WTC11 (cell line): ENCODE measurements around the gene ARHGAP18. TPM values are rescaled to one million over a fixed set of nuclear protein-coding genes. Genes with fewer than 3 reads are reported as not detected.

Source experiments
- ATAC-seq: fragments of 200-7000 bp; cut with Tn5 transposase; 2 replicates; pipeline ENCODE4 v1.10.0; 2021; ENCODE audit warnings: mild to moderate bottlenecking, moderate library complexity
- CTCF ChIA-PET: fragments of 300-600 bp; sonication (Branson Sonifier 250); formaldehyde crosslinking; loops from one replicate; lab custom pipeline; 2021; ENCODE audit warnings: antibody characterized with exemption; lab: Charles Lee
- POLR2A ChIA-PET: fragments of 350-600 bp; sonication (Branson Sonifier 250); formaldehyde crosslinking; loops from one replicate; lab custom pipeline; 2021; ENCODE audit warnings: antibody characterized with exemption; lab: Charles Lee
- DNase-seq: peaks from one replicate; pipeline ENCODE4 v3.0.0; 2021; ENCODE audit warnings: low spot score
- H3K27ac Mint-ChIP-seq: 2 replicates; pipeline ENCODE4 v1.8.0; 2021; ENCODE audit warnings: mixed read lengths
- H3K27me3 Mint-ChIP-seq: 2 replicates; pipeline ENCODE4 v1.8.0; 2021; ENCODE audit warnings: low read depth, mild to moderate bottlenecking, moderate library complexity, mixed read lengths
- H3K36me3 Mint-ChIP-seq: 2 replicates; pipeline ENCODE4 v1.8.0; 2021; ENCODE audit warnings: mixed read lengths
- H3K4me1 Mint-ChIP-seq: 2 replicates; pipeline ENCODE4 v1.8.0; 2022; ENCODE audit warnings: mixed read lengths
- H3K4me3 Mint-ChIP-seq: 2 replicates; pipeline ENCODE4 v1.8.0; 2021; ENCODE audit warnings: mild to moderate bottlenecking, moderate library complexity, mixed read lengths
- H3K9me3 Mint-ChIP-seq: 2 replicates; pipeline ENCODE4 v1.8.0; 2021; ENCODE audit warnings: mixed read lengths
- ESRRA ChIP-seq: sonication (generic); formaldehyde crosslinking; IDR thresholded peaks from 2 replicates; pipeline ENCODE4 v1.8.1; 2022; ENCODE audit warnings: mild to moderate bottlenecking, missing genetic modification reagents, borderline replicate concordance
- JUN ChIP-seq: sonication (generic); formaldehyde crosslinking; IDR thresholded peaks from 2 replicates; pipeline ENCODE4 v1.8.0; 2023; ENCODE audit warnings: mild to moderate bottlenecking, missing genetic modification reagents
- KAT7 ChIP-seq: sonication (generic); formaldehyde crosslinking; IDR thresholded peaks from 2 replicates; pipeline ENCODE4 v1.8.1; 2023; ENCODE audit warnings: missing genetic modification reagents, mild to moderate bottlenecking, borderline replicate concordance
- NFE2L1 ChIP-seq: sonication (generic); formaldehyde crosslinking; IDR thresholded peaks from 2 replicates; pipeline ENCODE4 v1.8.1; 2023; ENCODE audit warnings: missing genetic modification reagents
- NR2C2 ChIP-seq: sonication (generic); formaldehyde crosslinking; IDR thresholded peaks from 2 replicates; pipeline ENCODE4 v1.8.0; 2022; ENCODE audit warnings: mild to moderate bottlenecking, missing genetic modification reagents
- PRRX2 ChIP-seq: fragments of 250-450 bp; sonication (Bioruptor Pico); IDR thresholded peaks from 2 replicates; pipeline ENCODE4 v1.8.0; 2021; ENCODE audit warnings: mild to moderate bottlenecking
- SMAD4 ChIP-seq: sonication (generic); formaldehyde crosslinking; IDR thresholded peaks from 2 replicates; pipeline ENCODE4 v1.8.0; 2022; ENCODE audit warnings: mild to moderate bottlenecking, missing genetic modification reagents
- SP1 ChIP-seq: sonication (generic); formaldehyde crosslinking; conservative IDR thresholded peaks from 2 replicates; pipeline ENCODE4 v1.8.1; 2022; ENCODE audit warnings: missing genetic modification reagents
- TEAD1 ChIP-seq: sonication (generic); formaldehyde crosslinking; IDR thresholded peaks from 2 replicates; pipeline ENCODE4 v1.8.0; 2022; ENCODE audit warnings: mild to moderate bottlenecking, missing genetic modification reagents
- TEAD4 ChIP-seq: sonication (generic); formaldehyde crosslinking; IDR thresholded peaks from 2 replicates; pipeline ENCODE4 v1.8.0; 2022; ENCODE audit warnings: mild to moderate bottlenecking, missing genetic modification reagents
- ZBTB21 ChIP-seq: sonication (generic); formaldehyde crosslinking; IDR thresholded peaks from 2 replicates; pipeline ENCODE4 v1.8.1; 2023; ENCODE audit warnings: mild to moderate bottlenecking, missing genetic modification reagents, borderline replicate concordance
- ZNF121 ChIP-seq: sonication (generic); formaldehyde crosslinking; IDR thresholded peaks from 2 replicates; pipeline ENCODE4 v1.8.0; 2023; ENCODE audit warnings: missing genetic modification reagents
- ZNF232 ChIP-seq: sonication (generic); formaldehyde crosslinking; IDR thresholded peaks from 2 replicates; pipeline ENCODE4 v1.8.0; 2022; ENCODE audit warnings: mild to moderate bottlenecking, missing genetic modification reagents
- total RNA-seq: library from RNA; stranded (reverse); gene quantifications from 3 replicates; pipeline ENCODE4 v1.2.3, GENCODE V29; 2021
- TF ChIP-seq, protein P1 (sequence below): sonication (generic); formaldehyde crosslinking; conservative IDR thresholded peaks from 2 replicates; pipeline ENCODE4 v1.8.1; 2023; ENCODE audit warnings: mild to moderate bottlenecking, low read depth, missing genetic modification reagents, moderate library complexity
- TF ChIP-seq, protein P2 (sequence below): fragments of 250-450 bp; sonication (Bioruptor Pico); IDR thresholded peaks from 2 replicates; pipeline ENCODE4 v1.9.0; 2021; ENCODE audit warnings: moderate library complexity, mild to moderate bottlenecking, inconsistent platforms, borderline replicate concordance
- TF ChIP-seq, protein P3 (sequence below): sonication (generic); formaldehyde crosslinking; conservative IDR thresholded peaks from 2 replicates; pipeline ENCODE4 v1.8.1; 2022; ENCODE audit warnings: mild to moderate bottlenecking, missing genetic modification reagents
- TF ChIP-seq, protein P4 (sequence below): sonication (generic); formaldehyde crosslinking; IDR thresholded peaks from 2 replicates; pipeline ENCODE4 v1.8.1; 2023; ENCODE audit warnings: mild to moderate bottlenecking, missing genetic modification reagents, moderate library complexity
- TF ChIP-seq, protein P5 (sequence below): sonication (generic); formaldehyde crosslinking; IDR thresholded peaks from 2 replicates; pipeline ENCODE4 v1.8.0; 2022; ENCODE audit warnings: missing genetic modification reagents
- TF ChIP-seq, protein P6 (sequence below): sonication (generic); formaldehyde crosslinking; IDR thresholded peaks from 2 replicates; pipeline ENCODE4 v1.8.1; 2022; ENCODE audit warnings: mild to moderate bottlenecking, missing genetic modification reagents, moderate library complexity, borderline replicate concordance
- TF ChIP-seq, protein P7 (sequence below): sonication (generic); formaldehyde crosslinking; IDR thresholded peaks from 2 replicates; pipeline ENCODE4 v1.8.1; 2022; ENCODE audit warnings: low read depth, mild to moderate bottlenecking, moderate library complexity, missing genetic modification reagents, borderline replicate concordance
- TF ChIP-seq, protein P8 (sequence below): sonication (generic); formaldehyde crosslinking; IDR thresholded peaks from 2 replicates; pipeline ENCODE4 v1.8.0; 2023; ENCODE audit warnings: missing genetic modification reagents

ARHGAP18 gene
- total RNA-seq, 1 experiment from 2014 or later: 4.6 TPM

DNA sequence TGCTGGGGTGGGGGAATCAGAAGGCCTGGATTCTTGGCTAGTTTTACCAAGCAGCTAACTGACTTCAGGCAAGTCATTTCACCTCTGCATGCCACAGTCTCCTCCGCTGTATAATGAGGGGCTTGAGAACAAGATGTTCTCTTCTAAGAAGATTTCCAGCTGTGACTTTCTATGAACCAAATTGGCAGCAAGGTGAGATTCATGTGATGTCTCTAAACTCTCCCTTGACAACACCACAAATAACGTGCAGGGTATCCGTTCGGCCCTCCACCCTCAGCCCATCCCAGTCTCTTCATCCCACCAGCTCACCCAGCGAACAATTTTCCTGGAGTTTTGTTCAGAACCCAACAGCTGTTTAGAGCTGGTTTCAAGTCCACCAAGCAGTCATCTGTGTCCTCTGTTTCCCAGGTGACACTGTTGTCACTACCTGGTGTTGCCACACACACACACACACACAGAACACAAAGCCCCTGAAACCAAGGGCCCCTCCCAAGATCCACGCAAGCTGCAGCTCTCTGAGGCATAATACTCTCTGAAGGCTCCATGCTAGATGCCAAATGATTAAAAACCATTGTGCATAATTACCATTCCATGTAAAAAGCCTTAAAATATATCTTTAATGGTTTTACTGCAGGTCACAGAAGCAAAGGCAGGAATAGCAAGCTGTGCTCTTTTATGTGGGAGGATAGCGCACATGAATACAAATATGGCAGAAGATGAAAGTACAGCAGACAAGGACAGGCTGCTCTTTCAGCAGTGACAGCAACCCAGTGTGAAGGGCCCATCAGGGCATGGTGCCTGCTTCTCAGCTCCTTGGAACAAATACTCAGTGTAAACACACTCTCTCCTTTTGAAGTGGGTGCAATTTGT lies 48.2 kb downstream of the ARHGAP18 start (continued):
- TF ChIP-seq NFE2L1 (CRISPR knock-in tag) (no peak), PRRX2 (CRISPR knock-in tag) (no peak), ZNF232 (CRISPR knock-in tag) (no peak), ZBTB21 (CRISPR knock-in tag) (no peak), ZNF121 (CRISPR knock-in tag) (no peak)
- TF ChIP-seq, protein P1, sequence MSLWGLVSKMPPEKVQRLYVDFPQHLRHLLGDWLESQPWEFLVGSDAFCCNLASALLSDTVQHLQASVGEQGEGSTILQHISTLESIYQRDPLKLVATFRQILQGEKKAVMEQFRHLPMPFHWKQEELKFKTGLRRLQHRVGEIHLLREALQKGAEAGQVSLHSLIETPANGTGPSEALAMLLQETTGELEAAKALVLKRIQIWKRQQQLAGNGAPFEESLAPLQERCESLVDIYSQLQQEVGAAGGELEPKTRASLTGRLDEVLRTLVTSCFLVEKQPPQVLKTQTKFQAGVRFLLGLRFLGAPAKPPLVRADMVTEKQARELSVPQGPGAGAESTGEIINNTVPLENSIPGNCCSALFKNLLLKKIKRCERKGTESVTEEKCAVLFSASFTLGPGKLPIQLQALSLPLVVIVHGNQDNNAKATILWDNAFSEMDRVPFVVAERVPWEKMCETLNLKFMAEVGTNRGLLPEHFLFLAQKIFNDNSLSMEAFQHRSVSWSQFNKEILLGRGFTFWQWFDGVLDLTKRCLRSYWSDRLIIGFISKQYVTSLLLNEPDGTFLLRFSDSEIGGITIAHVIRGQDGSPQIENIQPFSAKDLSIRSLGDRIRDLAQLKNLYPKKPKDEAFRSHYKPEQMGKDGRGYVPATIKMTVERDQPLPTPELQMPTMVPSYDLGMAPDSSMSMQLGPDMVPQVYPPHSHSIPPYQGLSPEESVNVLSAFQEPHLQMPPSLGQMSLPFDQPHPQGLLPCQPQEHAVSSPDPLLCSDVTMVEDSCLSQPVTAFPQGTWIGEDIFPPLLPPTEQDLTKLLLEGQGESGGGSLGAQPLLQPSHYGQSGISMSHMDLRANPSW (CRISPR knock-in tag): no peak
- TF ChIP-seq, protein P2, sequence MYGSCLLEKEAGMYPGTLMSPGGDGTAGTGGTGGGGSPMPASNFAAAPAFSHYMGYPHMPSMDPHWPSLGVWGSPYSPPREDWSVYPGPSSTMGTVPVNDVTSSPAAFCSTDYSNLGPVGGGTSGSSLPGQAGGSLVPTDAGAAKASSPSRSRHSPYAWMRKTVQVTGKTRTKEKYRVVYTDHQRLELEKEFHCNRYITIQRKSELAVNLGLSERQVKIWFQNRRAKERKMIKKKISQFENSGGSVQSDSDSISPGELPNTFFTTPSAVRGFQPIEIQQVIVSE (CRISPR knock-in tag): no peak

DNA sequence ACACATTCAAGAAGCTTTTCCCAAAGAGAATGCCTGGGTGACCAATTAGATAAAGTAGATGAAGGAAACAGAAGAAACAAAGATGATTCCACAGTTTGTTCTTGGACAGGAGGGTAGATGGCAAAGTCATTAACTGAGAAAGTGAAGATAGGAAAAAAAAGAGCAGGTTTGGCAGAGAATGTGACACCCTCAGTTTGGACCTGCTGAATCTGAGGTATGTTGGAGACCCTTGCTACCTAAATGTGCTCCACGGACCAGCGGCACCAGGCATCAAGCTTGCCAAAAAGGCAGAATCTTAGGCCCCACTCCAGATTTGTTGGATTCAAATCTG lies 49.7 kb downstream of the ARHGAP18 start:
- peaks cover 28% of the 10 kb centered on the region for H3K4me1 Mint-ChIP-seq
- no peak for DNase-seq
- ChIA-PET POLR2A (no interaction called here), CTCF (interaction anchor here (0.9 kb wide), 1 partner anchor 115 kb away, joined by 3 read pairs; no protein-coding TSS in a partner anchor)
- H3K27ac Mint-ChIP-seq: peak overlapping the region; percentile 7; the same call in 1 of the 2 replicates
- H3K36me3 Mint-ChIP-seq: no peaks in the 10 kb centered on the region
- H3K4me3 Mint-ChIP-seq: no peak overlapping the region
- ATAC-seq: no peak
- H3K27me3 Mint-ChIP-seq: no peaks in the 10 kb centered on the region
- TF ChIP-seq, protein P3, sequence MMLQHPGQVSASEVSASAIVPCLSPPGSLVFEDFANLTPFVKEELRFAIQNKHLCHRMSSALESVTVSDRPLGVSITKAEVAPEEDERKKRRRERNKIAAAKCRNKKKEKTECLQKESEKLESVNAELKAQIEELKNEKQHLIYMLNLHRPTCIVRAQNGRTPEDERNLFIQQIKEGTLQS (CRISPR knock-in tag): no peak
- TF ChIP-seq, protein P4, sequence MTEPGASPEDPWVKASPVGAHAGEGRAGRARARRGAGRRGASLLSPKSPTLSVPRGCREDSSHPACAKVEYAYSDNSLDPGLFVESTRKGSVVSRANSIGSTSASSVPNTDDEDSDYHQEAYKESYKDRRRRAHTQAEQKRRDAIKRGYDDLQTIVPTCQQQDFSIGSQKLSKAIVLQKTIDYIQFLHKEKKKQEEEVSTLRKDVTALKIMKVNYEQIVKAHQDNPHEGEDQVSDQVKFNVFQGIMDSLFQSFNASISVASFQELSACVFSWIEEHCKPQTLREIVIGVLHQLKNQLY (CRISPR knock-in tag): no peak
- TF ChIP-seq KAT7 (CRISPR knock-in tag): no peak
- TF ChIP-seq JUN: no peak
- no peak for TF ChIP-seq TEAD4 (CRISPR knock-in tag)
- TF ChIP-seq ESRRA (CRISPR knock-in tag): no peak
- no peak for TF ChIP-seq PRRX2 (CRISPR knock-in tag)
- no peak for TF ChIP-seq TEAD1 (CRISPR knock-in tag)
- TF ChIP-seq, protein P5, sequence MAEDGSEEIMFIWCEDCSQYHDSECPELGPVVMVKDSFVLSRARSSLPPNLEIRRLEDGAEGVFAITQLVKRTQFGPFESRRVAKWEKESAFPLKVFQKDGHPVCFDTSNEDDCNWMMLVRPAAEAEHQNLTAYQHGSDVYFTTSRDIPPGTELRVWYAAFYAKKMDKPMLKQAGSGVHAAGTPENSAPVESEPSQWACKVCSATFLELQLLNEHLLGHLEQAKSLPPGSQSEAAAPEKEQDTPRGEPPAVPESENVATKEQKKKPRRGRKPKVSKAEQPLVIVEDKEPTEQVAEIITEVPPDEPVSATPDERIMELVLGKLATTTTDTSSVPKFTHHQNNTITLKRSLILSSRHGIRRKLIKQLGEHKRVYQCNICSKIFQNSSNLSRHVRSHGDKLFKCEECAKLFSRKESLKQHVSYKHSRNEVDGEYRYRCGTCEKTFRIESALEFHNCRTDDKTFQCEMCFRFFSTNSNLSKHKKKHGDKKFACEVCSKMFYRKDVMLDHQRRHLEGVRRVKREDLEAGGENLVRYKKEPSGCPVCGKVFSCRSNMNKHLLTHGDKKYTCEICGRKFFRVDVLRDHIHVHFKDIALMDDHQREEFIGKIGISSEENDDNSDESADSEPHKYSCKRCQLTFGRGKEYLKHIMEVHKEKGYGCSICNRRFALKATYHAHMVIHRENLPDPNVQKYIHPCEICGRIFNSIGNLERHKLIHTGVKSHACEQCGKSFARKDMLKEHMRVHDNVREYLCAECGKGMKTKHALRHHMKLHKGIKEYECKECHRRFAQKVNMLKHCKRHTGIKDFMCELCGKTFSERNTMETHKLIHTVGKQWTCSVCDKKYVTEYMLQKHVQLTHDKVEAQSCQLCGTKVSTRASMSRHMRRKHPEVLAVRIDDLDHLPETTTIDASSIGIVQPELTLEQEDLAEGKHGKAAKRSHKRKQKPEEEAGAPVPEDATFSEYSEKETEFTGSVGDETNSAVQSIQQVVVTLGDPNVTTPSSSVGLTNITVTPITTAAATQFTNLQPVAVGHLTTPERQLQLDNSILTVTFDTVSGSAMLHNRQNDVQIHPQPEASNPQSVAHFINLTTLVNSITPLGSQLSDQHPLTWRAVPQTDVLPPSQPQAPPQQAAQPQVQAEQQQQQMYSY (CRISPR knock-in tag): no peak
- TF ChIP-seq, protein P6, sequence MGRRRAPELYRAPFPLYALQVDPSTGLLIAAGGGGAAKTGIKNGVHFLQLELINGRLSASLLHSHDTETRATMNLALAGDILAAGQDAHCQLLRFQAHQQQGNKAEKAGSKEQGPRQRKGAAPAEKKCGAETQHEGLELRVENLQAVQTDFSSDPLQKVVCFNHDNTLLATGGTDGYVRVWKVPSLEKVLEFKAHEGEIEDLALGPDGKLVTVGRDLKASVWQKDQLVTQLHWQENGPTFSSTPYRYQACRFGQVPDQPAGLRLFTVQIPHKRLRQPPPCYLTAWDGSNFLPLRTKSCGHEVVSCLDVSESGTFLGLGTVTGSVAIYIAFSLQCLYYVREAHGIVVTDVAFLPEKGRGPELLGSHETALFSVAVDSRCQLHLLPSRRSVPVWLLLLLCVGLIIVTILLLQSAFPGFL (CRISPR knock-in tag): no peak
- TF ChIP-seq ZNF121 (CRISPR knock-in tag): no peak
- TF ChIP-seq, protein P7, sequence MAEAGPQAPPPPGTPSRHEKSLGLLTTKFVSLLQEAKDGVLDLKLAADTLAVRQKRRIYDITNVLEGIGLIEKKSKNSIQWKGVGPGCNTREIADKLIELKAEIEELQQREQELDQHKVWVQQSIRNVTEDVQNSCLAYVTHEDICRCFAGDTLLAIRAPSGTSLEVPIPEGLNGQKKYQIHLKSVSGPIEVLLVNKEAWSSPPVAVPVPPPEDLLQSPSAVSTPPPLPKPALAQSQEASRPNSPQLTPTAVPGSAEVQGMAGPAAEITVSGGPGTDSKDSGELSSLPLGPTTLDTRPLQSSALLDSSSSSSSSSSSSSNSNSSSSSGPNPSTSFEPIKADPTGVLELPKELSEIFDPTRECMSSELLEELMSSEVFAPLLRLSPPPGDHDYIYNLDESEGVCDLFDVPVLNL (CRISPR knock-in tag): no peak
- TF ChIP-seq SMAD4 (CRISPR knock-in tag): no peak
- TF ChIP-seq, protein P1 (CRISPR knock-in tag): no peak
- TF ChIP-seq SP1 (CRISPR knock-in tag): no peak
- TF ChIP-seq, protein P8, sequence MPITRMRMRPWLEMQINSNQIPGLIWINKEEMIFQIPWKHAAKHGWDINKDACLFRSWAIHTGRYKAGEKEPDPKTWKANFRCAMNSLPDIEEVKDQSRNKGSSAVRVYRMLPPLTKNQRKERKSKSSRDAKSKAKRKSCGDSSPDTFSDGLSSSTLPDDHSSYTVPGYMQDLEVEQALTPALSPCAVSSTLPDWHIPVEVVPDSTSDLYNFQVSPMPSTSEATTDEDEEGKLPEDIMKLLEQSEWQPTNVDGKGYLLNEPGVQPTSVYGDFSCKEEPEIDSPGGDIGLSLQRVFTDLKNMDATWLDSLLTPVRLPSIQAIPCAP (CRISPR knock-in tag): no peak
- no peak for TF ChIP-seq NR2C2 (CRISPR knock-in tag)
- no peaks in the 10 kb centered on the region for H3K9me3 Mint-ChIP-seq
